Stimulated activated CD8-positive, alpha-beta memory T cell treated with anti-CD3 and anti-CD28 coated beads, Interleukin-4, amount 100 ng/mL, for 24 hours (primary cell): ENCODE measurements around the gene TSPAN11.
"Not testable (repeated sequence)": the region's sequence is repeated elsewhere in the genome, so short reads cannot be mapped to it uniquely, and the experiment has no call there.

Experiments
- DNase-seq: peaks from one replicate; pipeline ENCODE4 v3.0.0-alpha.2; 2020; ENCODE audit warnings: low read depth

The TSPAN11 gene

DNA sequence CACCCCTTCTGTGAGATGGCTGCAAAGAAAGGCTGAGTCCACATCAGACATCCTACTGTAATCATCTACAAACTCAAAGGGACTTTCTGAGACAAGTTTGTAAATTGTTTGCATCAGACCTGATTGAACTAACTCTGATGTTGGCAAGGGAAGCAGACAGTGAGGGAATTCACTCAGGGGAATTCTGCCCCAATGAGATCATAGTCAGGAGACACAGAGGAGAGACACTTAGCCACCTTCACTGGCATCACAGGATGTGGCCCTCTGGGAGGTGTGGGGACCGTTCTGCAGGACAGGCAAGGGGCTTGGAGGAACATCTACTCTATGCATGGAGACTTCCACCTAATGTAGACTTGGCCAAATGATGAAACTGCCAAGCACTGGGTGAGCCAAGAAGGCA lies 76.5 kb downstream of the TSPAN11 start:
- DNase-seq: no peak

GRCh38 chr12:31003861-31004640 lies 77.5 kb downstream of the TSPAN11 start:
- no peak for DNase-seq

- DNase-seq: no peak
These were observed 78.1 kb downstream of the TSPAN11 start for GRCh38 chr12:31004666-31005065.

DNA sequence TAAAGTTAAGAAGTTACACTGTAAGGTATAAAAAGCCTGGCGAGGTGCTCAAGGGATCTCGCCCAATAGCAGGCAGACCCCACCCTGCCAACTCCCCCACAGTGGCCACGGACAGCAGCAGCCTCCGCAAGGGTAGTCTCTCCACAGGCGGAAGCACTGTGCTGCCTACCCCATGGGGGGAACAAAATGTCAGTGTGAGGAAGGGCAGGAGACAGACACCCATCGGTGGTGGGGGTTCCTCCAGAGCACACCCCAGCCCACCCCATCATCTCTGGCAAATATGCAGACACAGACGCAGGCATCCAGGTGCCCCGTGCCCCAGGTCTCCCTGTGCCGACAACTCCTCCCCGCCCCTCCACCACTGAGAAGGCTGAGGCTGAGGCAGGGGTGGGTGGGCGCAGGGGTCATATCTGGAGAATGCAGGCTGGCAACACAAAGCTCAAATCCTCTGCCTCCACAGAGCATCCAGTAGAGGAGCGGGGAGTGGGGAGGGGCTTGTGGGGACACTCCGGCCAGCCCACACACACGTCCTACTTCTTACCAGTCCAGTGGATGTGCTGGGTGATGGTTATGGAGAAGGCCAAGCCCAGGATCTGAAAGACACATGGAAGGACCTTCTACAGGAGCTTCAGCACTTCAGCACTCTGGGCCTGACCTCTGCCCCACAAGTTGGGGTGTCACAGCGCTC lies 78.9 kb downstream of the TSPAN11 start:
- DNase-seq: no peak

- no peak for DNase-seq
These were observed 79.4 kb downstream of the TSPAN11 start for GRCh38 chr12:31005944-31006361.

DNA sequence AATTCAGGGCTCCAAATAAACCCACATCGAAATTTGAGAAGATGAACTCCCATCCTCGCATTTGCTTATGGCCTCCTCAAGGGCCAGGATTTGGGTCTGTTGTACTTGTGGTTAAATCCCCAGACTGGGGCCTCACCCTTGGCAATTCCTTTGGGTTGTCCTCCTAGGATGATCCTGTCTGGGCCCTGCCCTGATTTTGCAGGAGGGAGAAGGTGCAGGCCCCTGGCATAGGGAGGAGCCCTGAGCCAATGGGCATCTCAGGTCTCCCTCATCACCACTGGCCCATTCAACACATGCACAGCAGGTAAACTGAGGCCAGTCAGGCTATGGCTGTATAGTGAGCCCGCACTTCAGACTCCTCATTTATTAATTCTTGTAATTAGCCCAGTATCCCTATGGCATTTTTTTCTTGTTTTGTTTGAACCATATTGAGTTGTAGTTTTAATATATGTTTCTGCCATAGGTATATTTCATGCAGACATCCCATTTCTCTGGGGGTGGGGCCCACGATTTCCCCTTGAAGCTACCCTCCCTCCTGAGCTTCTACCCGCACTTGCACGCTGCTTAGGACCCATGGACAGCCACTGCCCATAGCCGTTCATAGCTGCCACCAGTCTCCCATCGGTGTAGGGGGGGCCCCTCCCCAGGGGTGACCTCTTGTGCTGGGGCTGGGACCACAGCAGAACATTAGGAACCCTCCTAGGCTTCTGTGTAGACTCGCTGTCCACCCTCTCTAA lies 80.0 kb downstream of the TSPAN11 start:
- no peak for DNase-seq

GRCh38 chr12:31007153-31007495 lies 80.6 kb downstream of the TSPAN11 start:
- DNase-seq: no peak

GRCh38 chr12:31007636-31008175 lies 81.2 kb downstream of the TSPAN11 start:
- no peak for DNase-seq

GRCh38 chr12:31008241-31008761 lies 81.8 kb downstream of the TSPAN11 start:
- no peak for DNase-seq

GRCh38 chr12:31008961-31009840 lies 82.7 kb downstream of the TSPAN11 start:
- no peak for DNase-seq

GRCh38 chr12:31009976-31010375 lies 83.4 kb downstream of the TSPAN11 start:
- no peak for DNase-seq

- DNase-seq: no peak
These were observed 84.8 kb downstream of the TSPAN11 start for GRCh38 chr12:31011336-31011735.

- DNase-seq: no peak
These were observed 85.4 kb downstream of the TSPAN11 start for GRCh38 chr12:31011746-31012566.

GRCh38 chr12:31012567-31012891 lies 86.0 kb downstream of the TSPAN11 start:
- not testable (repeated sequence) for DNase-seq

GRCh38 chr12:31015215-31015614 lies 88.7 kb downstream of the TSPAN11 start:
- DNase-seq: no peak

- DNase-seq: no peak
These were observed 89.5 kb downstream of the TSPAN11 start for GRCh38 chr12:31016057-31016456.

DNA sequence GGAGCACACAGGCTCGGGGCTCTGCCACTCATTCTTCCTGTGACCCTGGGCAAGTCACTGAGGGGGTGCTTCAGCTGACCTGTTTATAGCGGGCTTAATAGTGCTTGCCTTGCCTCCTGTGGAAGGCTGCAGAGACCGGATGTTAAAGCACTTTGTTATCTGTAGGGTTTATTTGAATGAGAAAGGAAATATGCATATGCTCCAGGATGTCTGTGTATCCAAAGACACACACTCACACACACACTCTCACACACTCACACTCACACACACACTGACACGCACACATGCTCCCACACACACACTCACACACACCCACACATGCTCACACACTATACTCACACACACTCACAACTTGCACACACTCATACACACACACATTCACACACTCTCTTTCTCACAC lies 91.0 kb downstream of the TSPAN11 start:
- DNase-seq: no peak

GRCh38 chr12:31018106-31018789 lies 91.7 kb downstream of the TSPAN11 start:
- DNase-seq: no peak

DNA sequence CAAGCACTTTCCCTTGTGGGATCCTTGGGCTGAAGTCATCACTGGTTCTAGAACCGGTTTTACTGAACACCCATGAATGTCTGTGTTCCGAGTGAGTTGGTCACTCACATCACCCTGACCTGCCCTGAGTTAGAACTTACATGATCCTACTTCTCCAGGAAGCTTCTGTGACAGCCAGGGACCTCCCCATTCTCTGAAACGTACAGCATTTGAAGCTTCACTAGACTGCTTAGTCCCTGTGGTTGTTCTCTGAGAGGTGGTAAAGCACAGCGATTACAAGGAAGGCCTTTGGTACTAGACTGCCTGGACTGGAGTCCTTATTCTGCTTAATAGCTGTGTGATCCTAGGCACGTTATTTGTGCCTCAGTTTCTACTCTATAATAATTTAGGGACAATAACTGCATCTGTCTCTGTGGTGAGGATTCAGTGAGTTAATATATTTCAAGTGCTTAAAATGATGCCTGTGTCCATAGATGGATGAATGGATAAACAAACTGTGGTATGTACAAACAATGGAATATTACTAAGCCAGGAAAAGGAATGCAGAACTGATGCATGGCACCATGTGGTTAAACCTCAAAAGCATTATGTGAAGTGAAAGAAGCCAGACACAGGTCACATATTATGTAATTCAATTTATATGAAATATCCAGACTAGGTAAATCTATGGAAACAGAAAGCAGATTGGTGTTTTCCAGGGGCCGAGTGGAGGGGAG lies 92.4 kb downstream of the TSPAN11 start:
- DNase-seq: no peak
